GM19025 (cell line): ENCODE measurements around the gene DTNA.
"Not testable (repeated sequence)": the region's sequence is repeated elsewhere in the genome, so short reads cannot be mapped to it uniquely, and the experiment has no call there.

Experiments
- ATAC-seq: cut with Tn5 transposase; IDR thresholded peaks from one replicate; pipeline ENCODE4 v1.9.1; 2021; ENCODE audit warnings: mild to moderate bottlenecking, low read depth, moderate library complexity; ENCODE audit not compliant: unreplicated experiment

The DTNA gene

GRCh38 chr18:34720220-34720619, 10.1 kb downstream of the DTNA start:
- ATAC-seq, result no peak

GRCh38 chr18:34723143-34723542, 13.0 kb downstream of the DTNA start:
- ATAC-seq, result no peak

- ATAC-seq, result not testable (repeated sequence)
Observed at GRCh38 chr18:34725737-34726136, 15.6 kb downstream of the DTNA start.

- no peak for ATAC-seq
Observed at GRCh38 chr18:34726286-34727004, 16.3 kb downstream of the DTNA start.

GRCh38 chr18:34729264-34729663, 19.2 kb downstream of the DTNA start:
- peak; percentile 57 for ATAC-seq

- no peak for ATAC-seq
Observed at GRCh38 chr18:34729740-34730355, 19.8 kb downstream of the DTNA start.

- no peak for ATAC-seq
Observed at GRCh38 chr18:34730774-34731173, 20.7 kb downstream of the DTNA start.

GRCh38 chr18:34734056-34734455, 24.0 kb downstream of the DTNA start:
- no peak for ATAC-seq

- ATAC-seq, result not testable (repeated sequence)
Observed at GRCh38 chr18:34734526-34734925, 24.4 kb downstream of the DTNA start.

- ATAC-seq, result no peak
Observed at GRCh38 chr18:34738175-34738894, 28.2 kb downstream of the DTNA start.

GRCh38 chr18:34740101-34740500, 30.0 kb downstream of the DTNA start:
- ATAC-seq, result no peak

GRCh38 chr18:34740724-34741123, 30.6 kb downstream of the DTNA start:
- no peak for ATAC-seq

GRCh38 chr18:34741401-34741800, 31.3 kb downstream of the DTNA start:
- ATAC-seq, result no peak

GRCh38 chr18:34742891-34743341, 32.8 kb downstream of the DTNA start:
- ATAC-seq, result no peak

GRCh38 chr18:34744569-34744968, 34.5 kb downstream of the DTNA start:
- ATAC-seq, result no peak

- ATAC-seq, result no peak
Observed at GRCh38 chr18:34746614-34747013, 36.5 kb downstream of the DTNA start.

GRCh38 chr18:34749721-34750120, 39.6 kb downstream of the DTNA start:
- no peak for ATAC-seq

- ATAC-seq, result no peak
Observed at GRCh38 chr18:34752056-34752455, 42.0 kb downstream of the DTNA start.

GRCh38 chr18:34754300-34754699, 44.2 kb downstream of the DTNA start:
- ATAC-seq, result no peak

GRCh38 chr18:34757666-34758065, 47.6 kb downstream of the DTNA start:
- ATAC-seq, result no peak

GRCh38 chr18:34758378-34758948, 48.4 kb downstream of the DTNA start:
- ATAC-seq, result no peak
